Measurements from ENCODE around the gene CBLC.
"Not testable (repeated sequence)": the region's sequence is repeated elsewhere in the genome, so short reads cannot be mapped to it uniquely, and the experiment has no call there.

Gene CBLC

GRCh38 chr19:44816301-44816700 is 38.6 kb downstream of the CBLC start:
- no peak for FAIRE-seq

DNA sequence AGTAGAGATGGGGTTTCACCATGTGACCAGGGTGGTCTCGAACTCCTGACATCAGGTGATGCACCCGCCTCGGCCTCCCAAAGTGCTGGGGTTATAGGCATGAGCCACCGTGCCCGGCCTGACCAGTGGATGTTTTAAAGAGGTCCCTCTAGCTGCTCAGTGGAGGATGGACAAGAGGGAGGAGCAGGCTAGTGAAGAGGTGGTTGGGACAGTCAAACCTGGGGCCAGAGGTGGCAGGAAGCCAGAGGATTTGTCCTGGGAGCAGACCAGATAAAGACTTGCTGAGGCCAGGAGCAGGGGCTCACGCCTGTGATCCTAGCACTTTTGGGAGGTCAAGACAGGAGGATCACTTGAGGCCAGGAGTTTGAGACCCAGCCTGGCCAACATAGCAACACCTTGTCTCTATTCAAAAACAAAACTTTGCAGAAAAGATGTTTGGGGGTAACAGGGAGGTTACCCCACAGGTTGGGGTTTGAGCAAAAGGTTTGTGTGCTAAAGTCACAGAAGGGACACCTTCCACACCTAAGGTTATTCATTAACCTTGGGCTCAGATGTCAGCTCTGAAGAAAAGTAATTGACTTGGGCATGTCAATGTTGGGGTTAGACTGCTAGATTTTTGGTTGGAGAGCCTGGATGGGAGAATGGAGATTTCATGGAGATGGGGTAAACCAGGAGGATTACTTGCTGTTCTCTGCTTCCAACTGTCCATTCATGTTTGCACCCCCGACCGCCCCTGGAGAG is 40.2 kb downstream of the CBLC start:
- TF ChIP-seq TAF1 (IDR thresholded peaks at IDR 0.05; ENCODE audit: borderline replicate concordance, low read depth, low read length) (no peak), POLR2A (IDR thresholded peaks at IDR 0.05; ENCODE audit: low read depth, low read length) (no peak), POLR2AphosphoS5 (IDR thresholded peaks at IDR 0.05; ENCODE audit: low read depth, low read length) (no peak)
- DNase-seq (ENCODE audit: insufficient read length) (no peak), FAIRE-seq (no peak)

More at GRCh38 chr19:44816301-44816700, 38.6 kb downstream of the CBLC start:
- DNase-seq (ENCODE audit: insufficient read length): no peak
- no peak for TF ChIP-seq POLR2AphosphoS5 (IDR thresholded peaks at IDR 0.05; ENCODE audit: low read depth, low read length)
- TF ChIP-seq POLR2A (IDR thresholded peaks at IDR 0.05; ENCODE audit: low read depth, low read length): no peak
- TF ChIP-seq TAF1 (IDR thresholded peaks at IDR 0.05; ENCODE audit: borderline replicate concordance, low read depth, low read length): no peak

GRCh38 chr19:44818466-44819031 is 40.9 kb downstream of the CBLC start:
- FAIRE-seq (no peak), DNase-seq (ENCODE audit: insufficient read length) (no peak)
- TF ChIP-seq POLR2AphosphoS5 (IDR thresholded peaks at IDR 0.05; ENCODE audit: low read depth, low read length) (no peak), POLR2A (IDR thresholded peaks at IDR 0.05; ENCODE audit: low read depth, low read length) (no peak), TAF1 (IDR thresholded peaks at IDR 0.05; ENCODE audit: borderline replicate concordance, low read depth, low read length) (no peak)

DNA sequence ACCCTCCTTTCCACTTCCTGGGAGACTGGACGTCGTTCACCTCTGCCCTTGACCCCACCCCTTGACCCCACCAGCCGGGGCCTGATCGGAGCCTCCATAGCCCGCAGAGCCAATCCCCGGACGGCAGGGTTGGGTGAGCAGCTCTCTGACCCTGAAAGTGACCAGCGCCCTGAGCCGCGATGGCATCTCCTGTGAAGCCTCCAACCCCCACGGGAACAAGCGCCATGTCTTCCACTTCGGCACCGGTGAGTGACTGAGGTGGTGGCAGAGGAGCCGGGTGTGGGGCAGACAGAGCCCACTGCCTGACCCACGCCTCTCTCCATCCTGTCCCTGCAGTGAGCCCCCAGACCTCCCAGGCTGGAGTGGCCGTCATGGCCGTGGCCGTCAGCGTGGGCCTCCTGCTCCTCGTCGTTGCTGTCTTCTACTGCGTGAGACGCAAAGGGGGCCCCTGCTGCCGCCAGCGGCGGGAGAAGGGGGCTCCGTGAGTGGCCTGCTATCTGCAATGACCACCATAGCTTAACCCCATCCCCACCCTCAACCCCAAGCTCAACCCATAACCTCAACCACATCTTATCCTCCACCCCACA is 41.6 kb downstream of the CBLC start:
- TF ChIP-seq TAF1 (IDR thresholded peaks at IDR 0.05; ENCODE audit: borderline replicate concordance, low read depth, low read length) (no peak), POLR2A (IDR thresholded peaks at IDR 0.05; ENCODE audit: low read depth, low read length) (no peak), POLR2AphosphoS5 (IDR thresholded peaks at IDR 0.05; ENCODE audit: low read depth, low read length) (no peak)
- FAIRE-seq (no peak), DNase-seq (ENCODE audit: insufficient read length) (no peak)

DNA sequence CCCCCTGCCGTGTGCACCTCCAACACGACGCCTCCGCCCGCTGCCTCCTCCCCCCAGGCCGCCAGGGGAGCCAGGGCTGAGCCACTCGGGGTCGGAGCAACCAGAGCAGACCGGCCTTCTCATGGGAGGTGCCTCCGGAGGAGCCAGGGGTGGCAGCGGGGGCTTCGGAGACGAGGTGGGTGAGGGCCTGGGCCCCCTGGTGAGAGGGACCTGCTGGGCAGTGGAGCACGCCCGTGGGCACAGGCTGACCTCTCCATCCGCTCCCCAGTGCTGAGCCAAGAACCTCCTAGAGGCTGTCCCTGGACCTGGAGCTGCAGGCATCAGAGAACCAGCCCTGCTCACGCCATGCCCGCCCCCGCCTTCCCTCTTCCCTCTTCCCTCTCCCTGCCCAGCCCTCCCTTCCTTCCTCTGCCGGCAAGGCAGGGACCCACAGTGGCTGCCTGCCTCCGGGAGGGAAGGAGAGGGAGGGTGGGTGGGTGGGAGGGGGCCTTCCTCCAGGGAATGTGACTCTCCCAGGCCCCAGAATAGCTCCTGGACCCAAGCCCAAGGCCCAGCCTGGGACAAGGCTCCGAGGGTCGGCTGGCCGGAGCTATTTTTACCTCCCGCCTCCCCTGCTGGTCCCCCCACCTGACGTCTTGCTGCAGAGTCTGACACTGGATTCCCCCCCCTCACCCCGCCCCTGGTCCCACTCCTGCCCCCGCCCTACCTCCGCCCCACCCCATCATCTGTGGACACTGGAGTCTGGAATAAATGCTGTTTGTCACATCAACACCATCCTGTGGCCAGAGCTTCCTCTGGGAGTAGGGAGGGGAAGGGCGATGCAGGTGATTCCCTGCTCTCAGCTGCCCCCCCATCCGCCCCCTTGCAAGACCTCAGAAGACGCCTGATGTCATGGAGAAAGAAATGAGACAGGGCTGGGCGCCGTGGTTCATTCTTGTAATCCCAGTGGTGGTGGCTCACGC is 43.2 kb downstream of the CBLC start:
- TF ChIP-seq POLR2AphosphoS5 (IDR thresholded peaks at IDR 0.05; ENCODE audit: low read depth, low read length): no peak
- TF ChIP-seq POLR2A (IDR thresholded peaks at IDR 0.05; ENCODE audit: low read depth, low read length): no peak
- no peak for TF ChIP-seq TAF1 (IDR thresholded peaks at IDR 0.05; ENCODE audit: borderline replicate concordance, low read depth, low read length)
- FAIRE-seq (no peak), DNase-seq (ENCODE audit: insufficient read length) (no peak)

DNA sequence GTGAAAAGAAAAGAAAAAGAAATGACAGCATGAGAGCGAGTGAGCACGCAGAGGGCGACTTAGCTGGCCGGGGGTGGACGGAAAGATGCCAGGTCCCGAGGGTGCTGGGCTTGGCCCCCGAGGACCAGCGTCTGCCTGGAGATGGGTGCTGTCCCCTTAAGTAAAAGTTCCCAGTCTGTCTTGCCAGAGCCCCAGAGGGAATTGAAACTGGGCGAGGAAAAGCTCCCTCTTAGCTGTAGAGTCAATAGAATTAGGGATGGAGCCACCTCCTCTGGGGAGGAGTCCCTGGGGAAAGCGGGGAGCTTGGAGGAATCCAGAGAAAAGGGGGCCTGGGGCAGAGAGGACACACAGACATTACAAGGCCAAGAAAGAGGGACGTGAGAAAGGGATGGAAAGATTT is 44.5 kb downstream of the CBLC start:
- no peak for TF ChIP-seq TAF1 (IDR thresholded peaks at IDR 0.05; ENCODE audit: borderline replicate concordance, low read depth, low read length)
- no peak for TF ChIP-seq POLR2AphosphoS5 (IDR thresholded peaks at IDR 0.05; ENCODE audit: low read depth, low read length)
- TF ChIP-seq POLR2A (IDR thresholded peaks at IDR 0.05; ENCODE audit: low read depth, low read length): no peak
- FAIRE-seq (no peak), DNase-seq (ENCODE audit: insufficient read length) (no peak)

DNA sequence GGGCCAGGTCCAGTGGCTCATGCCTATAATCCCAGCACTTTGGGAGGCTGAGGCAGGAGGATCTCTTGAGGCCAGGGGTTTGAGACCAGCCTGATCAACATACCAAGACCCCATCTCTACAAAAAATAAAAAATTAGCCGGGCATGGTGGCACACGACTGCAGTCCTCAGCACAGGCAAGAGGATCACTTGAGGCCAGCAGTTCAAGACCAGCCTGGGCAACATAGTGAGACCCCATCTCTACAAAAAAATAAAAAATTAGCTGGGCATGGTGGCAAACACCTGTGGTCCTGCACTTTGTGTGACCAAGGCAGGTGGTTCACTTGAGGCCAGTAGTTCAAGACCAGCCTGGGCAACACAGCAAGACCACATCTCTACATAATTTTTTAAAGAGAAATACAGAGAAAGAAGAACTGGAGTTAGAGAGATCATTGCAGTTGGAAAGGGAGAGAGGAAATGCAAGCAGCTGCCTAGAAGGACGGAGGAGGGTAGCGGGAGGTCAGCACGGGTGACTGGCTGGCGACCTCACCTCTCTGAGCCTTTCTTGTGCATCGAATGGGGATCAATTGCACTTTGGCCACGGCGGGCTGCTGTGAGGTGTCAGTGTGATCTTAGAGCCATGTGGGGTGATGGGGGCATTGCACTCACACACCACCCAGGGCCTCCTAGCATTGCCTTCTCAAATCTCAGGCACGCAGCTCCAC is 45.1 kb downstream of the CBLC start:
- no peak for FAIRE-seq
- no peak for TF ChIP-seq POLR2A (IDR thresholded peaks at IDR 0.05; ENCODE audit: low read depth, low read length)
- no peak for TF ChIP-seq POLR2AphosphoS5 (IDR thresholded peaks at IDR 0.05; ENCODE audit: low read depth, low read length)
- TF ChIP-seq TAF1 (IDR thresholded peaks at IDR 0.05; ENCODE audit: borderline replicate concordance, low read depth, low read length): no peak
- DNase-seq (ENCODE audit: insufficient read length): no peak

DNA sequence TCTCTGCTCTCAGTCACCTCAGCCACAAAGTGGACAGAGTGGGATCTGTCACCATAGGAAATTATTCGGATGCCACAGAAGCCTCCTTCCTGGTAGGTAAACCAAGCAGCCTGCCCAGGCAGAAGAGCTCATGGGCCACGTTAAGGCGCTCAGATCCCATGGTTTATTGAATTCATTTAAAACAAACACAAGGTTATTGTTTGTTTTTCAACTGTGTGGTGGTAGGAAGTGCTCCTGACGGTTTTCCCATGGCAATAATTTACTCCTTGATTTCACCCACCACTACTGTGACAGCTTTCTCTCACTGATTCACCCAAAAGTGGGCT is 45.6 kb downstream of the CBLC start:
- TF ChIP-seq TAF1 (IDR thresholded peaks at IDR 0.05; ENCODE audit: borderline replicate concordance, low read depth, low read length) (no peak), POLR2A (IDR thresholded peaks at IDR 0.05; ENCODE audit: low read depth, low read length) (no peak), POLR2AphosphoS5 (IDR thresholded peaks at IDR 0.05; ENCODE audit: low read depth, low read length) (no peak)
- FAIRE-seq: no peak
- no peak for DNase-seq (ENCODE audit: insufficient read length)

DNA sequence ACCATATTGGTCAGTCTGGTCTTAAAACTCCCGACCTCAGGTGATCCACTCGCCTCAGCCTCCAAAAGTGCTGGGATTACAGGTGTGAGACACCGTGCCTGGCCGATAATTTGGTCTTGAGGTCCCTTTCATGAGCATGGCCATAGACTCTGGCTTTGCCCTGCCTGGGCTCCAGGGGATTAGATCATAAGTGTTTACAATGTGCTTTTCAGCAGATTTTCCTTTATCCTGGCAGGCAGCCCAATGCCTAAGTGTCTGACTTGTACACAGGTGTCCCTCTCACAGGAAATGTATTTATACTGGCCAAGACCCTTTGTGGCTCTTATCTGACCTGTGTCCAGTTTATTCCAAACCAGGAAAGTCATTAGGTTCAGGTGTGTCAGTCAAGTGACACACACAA is 47.1 kb downstream of the CBLC start:
- TF ChIP-seq POLR2A (IDR thresholded peaks at IDR 0.05; ENCODE audit: low read depth, low read length) (no peak), POLR2AphosphoS5 (IDR thresholded peaks at IDR 0.05; ENCODE audit: low read depth, low read length) (no peak), TAF1 (IDR thresholded peaks at IDR 0.05; ENCODE audit: borderline replicate concordance, low read depth, low read length) (no peak)
- FAIRE-seq (no peak), DNase-seq (ENCODE audit: insufficient read length) (no peak)

GRCh38 chr19:44832875-44833274 is 55.2 kb downstream of the CBLC start:
- not testable (repeated sequence) for FAIRE-seq; DNase-seq (ENCODE audit: insufficient read length)

DNA sequence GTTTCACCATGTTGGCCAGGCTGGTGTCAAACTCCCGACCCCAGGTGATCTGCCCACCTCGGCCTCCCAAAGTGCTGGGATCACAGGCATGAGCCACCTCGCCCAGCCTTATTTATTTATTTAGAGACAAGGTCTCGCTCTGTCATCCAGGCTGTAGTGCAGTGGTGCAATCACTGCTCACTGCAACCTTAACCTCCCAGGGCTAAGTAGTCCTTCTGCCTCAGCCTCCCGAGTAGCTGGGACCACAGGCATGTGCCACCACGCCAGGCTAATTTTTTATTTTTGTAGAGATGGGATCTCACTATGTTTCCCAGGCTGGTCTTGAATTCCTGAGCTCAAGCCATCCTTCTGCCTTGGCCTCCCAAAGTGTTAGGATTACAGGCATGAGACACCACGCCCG is 56.7 kb downstream of the CBLC start:
- not testable (repeated sequence) for FAIRE-seq; DNase-seq (ENCODE audit: insufficient read length)

All from GM12892 (cell line).